MM.1S (cell line): ENCODE data around the gene MEGF10.

Experiments
- DNase-seq: peaks from one replicate; pipeline ENCODE4 v3.0.0-alpha.2; 2015
- H2AFZ ChIP-seq: fragments of 300-600 bp; sonication (generic); 2 replicates; pipeline ENCODE4 v1.6.0; 2016; ENCODE audit warnings: antibody characterized with exemption, low read length
- H3F3A ChIP-seq: fragments of 300-600 bp; sonication (generic); 2 replicates; pipeline ENCODE4 v1.6.1; 2016; ENCODE audit warnings: mild to moderate bottlenecking, antibody characterized with exemption, low read length, moderate library complexity, mixed read lengths; ENCODE audit not compliant: insufficient read depth
- H3K27ac ChIP-seq: fragments of 300-600 bp; sonication (generic); 2 replicates; pipeline ENCODE4 v1.5.1; 2016; ENCODE audit warnings: mild to moderate bottlenecking, low read length
- H3K27me3 ChIP-seq: fragments of 300-600 bp; sonication (generic); replicated peaks from 2 replicates; pipeline ENCODE4 v1.6.0; 2016; ENCODE audit warnings: low read length; ENCODE audit not compliant: insufficient read depth
- H3K36me3 ChIP-seq: fragments of 300-600 bp; sonication (generic); replicated peaks from 2 replicates; pipeline ENCODE4 v1.6.1; 2016; ENCODE audit warnings: mild to moderate bottlenecking, low read length, mixed read lengths; ENCODE audit not compliant: insufficient read depth
- H3K4me1 ChIP-seq: fragments of 300-600 bp; sonication (generic); 2 replicates; pipeline ENCODE4 v1.6.1; 2016; ENCODE audit warnings: low read length, mixed read lengths
- H3K4me2 ChIP-seq: fragments of 300-600 bp; sonication (generic); 2 replicates; pipeline ENCODE4 v1.6.0; 2016; ENCODE audit warnings: low read depth, low read length
- H3K4me3 ChIP-seq: fragments of 300-600 bp; sonication (generic); 2 replicates; pipeline ENCODE4 v1.5.1; 2016; ENCODE audit warnings: low read length, mixed read lengths
- H3K79me2 ChIP-seq: fragments of 300-600 bp; sonication (generic); 2 replicates; pipeline ENCODE4 v1.6.1; 2016; ENCODE audit warnings: mixed run types, low read length, mixed read lengths
- H3K9ac ChIP-seq: fragments of 300-600 bp; sonication (generic); 2 replicates; pipeline ENCODE4 v1.6.1; 2016; ENCODE audit warnings: low read length, mixed read lengths
- H3K9me2 ChIP-seq: fragments of 300-600 bp; sonication (generic); replicated peaks from 2 replicates; pipeline ENCODE4 v1.6.1; 2016; ENCODE audit warnings: mild to moderate bottlenecking, low read length, mixed read lengths; ENCODE audit not compliant: insufficient read depth
- H3K9me3 ChIP-seq: fragments of 300-600 bp; sonication (generic); replicated peaks from 2 replicates; pipeline ENCODE4 v1.6.1; 2016; ENCODE audit warnings: mild to moderate bottlenecking, low read length, mixed read lengths; ENCODE audit not compliant: insufficient read depth
- H4K20me1 ChIP-seq: fragments of 300-600 bp; sonication (generic); 2 replicates; pipeline ENCODE4 v1.6.1; 2016; ENCODE audit warnings: mild to moderate bottlenecking, low read length, moderate library complexity, mixed read lengths; ENCODE audit not compliant: insufficient read depth
- CTCF ChIP-seq: fragments of 300-600 bp; sonication (generic); IDR thresholded peaks from 2 replicates; pipeline ENCODE4 v1.5.1; 2016; ENCODE audit warnings: antibody characterized with exemption, low read length, mixed read lengths
- EZH2 ChIP-seq: fragments of 300-600 bp; sonication (generic); optimal IDR thresholded peaks from 2 replicates; pipeline ENCODE3; 2017; ENCODE audit warnings: low read depth, mild to moderate bottlenecking, antibody characterized with exemption, low read length, mixed read lengths
- EZH2phosphoT487 ChIP-seq: fragments of 300-600 bp; sonication (generic); IDR thresholded peaks from 2 replicates; pipeline ENCODE4 v1.6.1; 2018; ENCODE audit warnings: antibody characterized with exemption, low read length

Gene MEGF10

GRCh38 chr5:127359502-127359901 is 68.9 kb downstream of the MEGF10 start:
- Histone ChIP-seq H3K27ac (no peak overlapping the region), H2AFZ (no peak overlapping the region), H3K4me2 (no peak overlapping the region), H3K36me3 (no peaks in the 10 kb centered on the region), H3K9ac (no peak overlapping the region), H4K20me1 (no peaks in the 10 kb centered on the region), H3K4me1 (no peaks in the 10 kb centered on the region), H3K9me3 (no peaks in the 10 kb centered on the region), H3F3A (no peaks in the 10 kb centered on the region), H3K9me2 (no peaks in the 10 kb centered on the region), H3K27me3 (no peaks in the 10 kb centered on the region), H3K4me3 (no peak overlapping the region), H3K79me2 (no peaks in the 10 kb centered on the region)
- DNase-seq = no peak
- TF ChIP-seq EZH2phosphoT487 (no peak), EZH2 (no peak), CTCF (no peak)

- Histone ChIP-seq H4K20me1 (no peaks in the 10 kb centered on the region), H3K4me3 (no peak overlapping the region), H3F3A (no peaks in the 10 kb centered on the region), H3K27me3 (no peaks in the 10 kb centered on the region), H3K9me2 (no peaks in the 10 kb centered on the region), H3K4me2 (no peak overlapping the region), H3K9me3 (no peaks in the 10 kb centered on the region), H3K79me2 (no peaks in the 10 kb centered on the region), H3K36me3 (no peaks in the 10 kb centered on the region), H2AFZ (no peak overlapping the region), H3K27ac (no peak overlapping the region), H3K9ac (no peak overlapping the region), H3K4me1 (no peaks in the 10 kb centered on the region)
- no peak for TF ChIP-seq EZH2
- TF ChIP-seq CTCF = no peak
- TF ChIP-seq EZH2phosphoT487 = no peak
- DNase-seq = no peak
Measured at GRCh38 chr5:127363403-127363802, 72.8 kb downstream of the MEGF10 start.

GRCh38 chr5:127367029-127367428 is 76.4 kb downstream of the MEGF10 start:
- no peak overlapping the region for H3K4me3 ChIP-seq
- no peak overlapping the region for H3K9ac ChIP-seq
- H3K27me3 ChIP-seq = no peaks in the 10 kb centered on the region
- DNase-seq = no peak
- H3F3A ChIP-seq = no peaks in the 10 kb centered on the region
- no peak overlapping the region for H3K4me2 ChIP-seq
- H3K36me3 ChIP-seq = no peaks in the 10 kb centered on the region
- no peaks in the 10 kb centered on the region for H4K20me1 ChIP-seq
- H2AFZ ChIP-seq = no peak overlapping the region
- TF ChIP-seq EZH2phosphoT487 (no peak), CTCF (no peak), EZH2 (no peak)
- no peak overlapping the region for H3K27ac ChIP-seq
- no peaks in the 10 kb centered on the region for H3K79me2 ChIP-seq
- no peaks in the 10 kb centered on the region for H3K9me3 ChIP-seq
- no peaks in the 10 kb centered on the region for H3K4me1 ChIP-seq
- H3K9me2 ChIP-seq = no peaks in the 10 kb centered on the region
